HepG2 (cell line): ENCODE results near the gene NFE2. TPM values are rescaled to one million over a fixed set of nuclear protein-coding genes. Genes with fewer than 3 reads are reported as not detected.

Source experiments
- GATAD2A ChIP-seq: IDR thresholded peaks from 2 replicates; pipeline ENCODE4 v1.6.1; 2016
- HCFC1 ChIP-seq: fragments of 150-350 bp; IDR thresholded peaks from 2 replicates; pipeline ENCODE4 v1.6.1; 2014; ENCODE audit warnings: low read depth, low read length
- HNRNPLL ChIP-seq: fragments of 200-400 bp; formaldehyde crosslinking; IDR thresholded peaks from 2 replicates; pipeline ENCODE4 v1.6.1; 2017; ENCODE audit warnings: mild to moderate bottlenecking, low read depth, low read length; ENCODE audit not compliant: poor library complexity, severe bottlenecking
- KDM5A ChIP-seq: fragments of 200-600 bp; sonication (generic); IDR thresholded peaks from 2 replicates; pipeline ENCODE4 v1.7.0; 2018; ENCODE audit warnings: antibody characterized with exemption, mild to moderate bottlenecking, low read length, borderline replicate concordance
- MAF1 ChIP-seq: sonication (generic); formaldehyde crosslinking; IDR thresholded peaks from 2 replicates; pipeline ENCODE4 v1.5.0; 2020; ENCODE audit warnings: missing genetic modification reagents, borderline replicate concordance
- MLLT10 ChIP-seq: sonication (generic); formaldehyde crosslinking; IDR thresholded peaks from 2 replicates; pipeline ENCODE4 v1.4.0; 2020; ENCODE audit warnings: missing genetic modification reagents
- TCF7L2 ChIP-seq: IDR thresholded peaks from 2 replicates; pipeline ENCODE4 v1.6.1; 2011; ENCODE audit warnings: mild to moderate bottlenecking, low read depth, low read length, moderate library complexity
- TFDP2 ChIP-seq: sonication (generic); formaldehyde crosslinking; IDR thresholded peaks from 2 replicates; pipeline ENCODE4 v1.4.0; 2020; ENCODE audit warnings: missing genetic modification reagents
- TP53 ChIP-seq: sonication (generic); formaldehyde crosslinking; conservative IDR thresholded peaks from 2 replicates; pipeline ENCODE4 v1.4.0; 2020; ENCODE audit warnings: missing genetic modification reagents
- ZFP62 ChIP-seq: sonication (generic); formaldehyde crosslinking; IDR thresholded peaks from 2 replicates; pipeline ENCODE4 v1.4.0; 2020; ENCODE audit warnings: missing genetic modification reagents
- ZNF124 ChIP-seq: sonication (generic); formaldehyde crosslinking; IDR thresholded peaks from 2 replicates; pipeline ENCODE4 v1.4.0; 2020; ENCODE audit warnings: missing genetic modification reagents
- ZNF235 ChIP-seq: sonication (generic); formaldehyde crosslinking; IDR thresholded peaks from 2 replicates; pipeline ENCODE4 v1.8.1; 2023; ENCODE audit warnings: mild to moderate bottlenecking, missing genetic modification reagents, borderline replicate concordance
- ZNF530 ChIP-seq: sonication (generic); formaldehyde crosslinking; IDR thresholded peaks from 2 replicates; pipeline ENCODE4 v1.5.0; 2020; ENCODE audit warnings: low read depth, mild to moderate bottlenecking, missing genetic modification reagents
- ZNF678 ChIP-seq: sonication (generic); formaldehyde crosslinking; IDR thresholded peaks from 2 replicates; pipeline ENCODE4 v1.4.0; 2020; ENCODE audit warnings: mild to moderate bottlenecking, missing genetic modification reagents
- ZNF7 ChIP-seq: IDR thresholded peaks from 2 replicates; pipeline ENCODE4 v1.6.1; 2016; ENCODE audit warnings: missing biosample characterization, missing genetic modification reagents
- ZNF724P ChIP-seq: sonication (generic); formaldehyde crosslinking; IDR thresholded peaks from 2 replicates; pipeline ENCODE4 v1.8.0; 2022; ENCODE audit warnings: missing genetic modification reagents, borderline replicate concordance
- ZNF761 ChIP-seq: sonication (generic); formaldehyde crosslinking; conservative IDR thresholded peaks from 2 replicates; pipeline ENCODE4 v1.4.0; 2020; ENCODE audit warnings: mild to moderate bottlenecking, missing genetic modification reagents
- polyA plus RNA-seq, 8 experiments: library from polyadenylated mRNA; depleted of rRNA in 3 of 8; stranded (reverse) in 7 of 8; unstranded in 1 of 8; fragments of >200 nt; fragmentation: Illumina TruSeq in 4 of 8; extraction: Trizol in 4 of 8; gene quantifications; 2 replicates each; pipeline versions ENCODE4 v1.2.1 to v1.2.3, GENCODE V29; 2011 to 2016; ENCODE audit warnings: low read depth in 4 of 8, missing spikeins in 1 of 8, mixed read lengths in 1 of 8; ENCODE audit not compliant: insufficient read depth in 1 of 8
- total RNA-seq, 5 experiments: library from RNA; depleted of rRNA; stranded (reverse); fragments of >200 nt; fragmentation: Illumina TruSeq; extraction: Trizol; gene quantifications; 2 replicates each; pipeline ENCODE4 v1.2.3, GENCODE V29; 2016; ENCODE audit warnings: low read depth in 1 of 5
- TF ChIP-seq, protein P1 (sequence below): sonication (generic); formaldehyde crosslinking; IDR thresholded peaks from 2 replicates; pipeline ENCODE4 v1.8.1; 2023; ENCODE audit warnings: mild to moderate bottlenecking, missing genetic modification reagents
- TF ChIP-seq, protein P2 (sequence below): sonication (generic); formaldehyde crosslinking; IDR thresholded peaks from 2 replicates; pipeline ENCODE4 v1.5.0; 2020; ENCODE audit warnings: mild to moderate bottlenecking, missing genetic modification reagents
- TF ChIP-seq, protein P3 (sequence below): sonication (generic); formaldehyde crosslinking; conservative IDR thresholded peaks from 2 replicates; pipeline ENCODE4 v1.8.0; 2022; ENCODE audit warnings: missing genetic modification reagents
- TF ChIP-seq, protein P4 (sequence below): sonication (generic); formaldehyde crosslinking; IDR thresholded peaks from 2 replicates; pipeline ENCODE4 v1.4.0; 2020; ENCODE audit warnings: missing genetic modification reagents

The NFE2 gene
- total and polyA plus RNA-seq, 2 of the 13 experiments (the other 11 are each of a cell fraction or from before 2014, with no cell fraction given): 4.5 to 7.8 TPM

DNA sequence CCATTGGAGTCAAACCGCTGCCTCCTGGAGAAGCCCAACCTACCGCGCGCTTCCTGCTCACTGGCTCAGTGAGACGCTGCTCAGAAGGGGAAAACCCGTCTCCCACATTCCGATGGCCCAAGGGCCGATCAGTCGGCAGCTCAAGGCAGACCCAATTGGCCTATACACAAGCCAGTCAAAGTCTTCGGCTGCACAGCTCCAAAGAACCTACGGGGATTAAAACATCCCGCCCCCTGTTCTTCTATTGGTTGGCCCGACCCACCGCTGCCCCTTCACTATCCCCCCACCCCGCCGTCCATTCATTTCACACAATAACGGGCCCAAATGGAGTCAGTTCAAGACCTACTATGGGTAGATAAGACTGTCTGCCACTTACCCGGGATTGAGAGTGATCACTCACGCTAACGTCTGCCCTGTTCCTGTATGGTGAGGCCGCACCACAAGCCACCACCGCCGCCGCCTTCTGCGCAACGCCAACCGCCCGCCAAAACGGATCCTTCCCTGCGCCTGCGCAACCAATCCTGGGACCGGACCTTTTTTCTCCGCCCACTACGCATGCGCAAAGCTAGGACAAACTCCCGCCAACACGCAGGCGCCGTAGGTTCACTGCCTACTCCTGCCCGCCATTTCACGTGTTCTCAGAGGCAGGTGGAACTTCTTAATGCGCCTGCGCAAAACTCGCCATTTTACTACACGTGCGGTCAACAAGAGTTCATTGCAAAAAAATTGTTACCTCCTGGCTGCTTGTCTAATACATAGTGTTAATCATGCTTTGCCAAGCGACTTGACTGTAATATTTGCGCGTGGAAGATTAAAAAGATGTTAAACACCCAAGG lies 21.0 kb downstream of the NFE2 start, which contains the start of gene CBX5 (continued):
- TF ChIP-seq, protein P1, sequence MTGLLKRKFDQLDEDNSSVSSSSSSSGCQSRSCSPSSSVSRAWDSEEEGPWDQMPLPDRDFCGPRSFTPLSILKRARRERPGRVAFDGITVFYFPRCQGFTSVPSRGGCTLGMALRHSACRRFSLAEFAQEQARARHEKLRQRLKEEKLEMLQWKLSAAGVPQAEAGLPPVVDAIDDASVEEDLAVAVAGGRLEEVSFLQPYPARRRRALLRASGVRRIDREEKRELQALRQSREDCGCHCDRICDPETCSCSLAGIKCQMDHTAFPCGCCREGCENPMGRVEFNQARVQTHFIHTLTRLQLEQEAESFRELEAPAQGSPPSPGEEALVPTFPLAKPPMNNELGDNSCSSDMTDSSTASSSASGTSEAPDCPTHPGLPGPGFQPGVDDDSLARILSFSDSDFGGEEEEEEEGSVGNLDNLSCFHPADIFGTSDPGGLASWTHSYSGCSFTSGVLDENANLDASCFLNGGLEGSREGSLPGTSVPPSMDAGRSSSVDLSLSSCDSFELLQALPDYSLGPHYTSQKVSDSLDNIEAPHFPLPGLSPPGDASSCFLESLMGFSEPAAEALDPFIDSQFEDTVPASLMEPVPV (CRISPR knock-in tag): no peak; the same call in none of the 2 replicates
- TF ChIP-seq TCF7L2 (no peak), MAF1 (CRISPR knock-in tag) (no peak; the same call in 1 of the 2 replicates), ZNF530 (CRISPR knock-in tag) (no peak), TP53 (CRISPR knock-in tag) (no peak; the same call in 1 of the 2 replicates), KDM5A (peak; percentile 52; the same call in 1 of the 2 replicates), GATAD2A (peak; percentile 57; the same call in 1 of the 2 replicates), ZNF761 (CRISPR knock-in tag) (no peak), HNRNPLL (peak; percentile 97), ZNF235 (peak; percentile 76; the same call in 1 of the 2 replicates), ZNF724P (CRISPR knock-in tag) (no peak; the same call in 1 of the 2 replicates), ZNF124 (peak; percentile 54; the same call in 1 of the 2 replicates), HCFC1 (peak; percentile 18; the same call in 1 of the 2 replicates), ZNF678 (CRISPR knock-in tag) (0 out of 2 replicates have a peak, but pooled peaks have one; percentile 51), TFDP2 (CRISPR knock-in tag) (peak; percentile 95), ZNF7 (CRISPR knock-in tag) (no peak), MLLT10 (CRISPR knock-in tag) (no peak), ZFP62 (CRISPR knock-in tag) (no peak)
- TF ChIP-seq, protein P2, sequence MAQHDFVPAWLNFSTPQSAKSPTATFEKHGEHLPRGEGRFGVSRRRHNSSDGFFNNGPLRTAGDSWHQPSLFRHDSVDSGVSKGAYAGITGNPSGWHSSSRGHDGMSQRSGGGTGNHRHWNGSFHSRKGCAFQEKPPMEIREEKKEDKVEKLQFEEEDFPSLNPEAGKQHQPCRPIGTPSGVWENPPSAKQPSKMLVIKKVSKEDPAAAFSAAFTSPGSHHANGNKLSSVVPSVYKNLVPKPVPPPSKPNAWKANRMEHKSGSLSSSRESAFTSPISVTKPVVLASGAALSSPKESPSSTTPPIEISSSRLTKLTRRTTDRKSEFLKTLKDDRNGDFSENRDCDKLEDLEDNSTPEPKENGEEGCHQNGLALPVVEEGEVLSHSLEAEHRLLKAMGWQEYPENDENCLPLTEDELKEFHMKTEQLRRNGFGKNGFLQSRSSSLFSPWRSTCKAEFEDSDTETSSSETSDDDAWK (CRISPR knock-in tag): no peak
- TF ChIP-seq, protein P3, sequence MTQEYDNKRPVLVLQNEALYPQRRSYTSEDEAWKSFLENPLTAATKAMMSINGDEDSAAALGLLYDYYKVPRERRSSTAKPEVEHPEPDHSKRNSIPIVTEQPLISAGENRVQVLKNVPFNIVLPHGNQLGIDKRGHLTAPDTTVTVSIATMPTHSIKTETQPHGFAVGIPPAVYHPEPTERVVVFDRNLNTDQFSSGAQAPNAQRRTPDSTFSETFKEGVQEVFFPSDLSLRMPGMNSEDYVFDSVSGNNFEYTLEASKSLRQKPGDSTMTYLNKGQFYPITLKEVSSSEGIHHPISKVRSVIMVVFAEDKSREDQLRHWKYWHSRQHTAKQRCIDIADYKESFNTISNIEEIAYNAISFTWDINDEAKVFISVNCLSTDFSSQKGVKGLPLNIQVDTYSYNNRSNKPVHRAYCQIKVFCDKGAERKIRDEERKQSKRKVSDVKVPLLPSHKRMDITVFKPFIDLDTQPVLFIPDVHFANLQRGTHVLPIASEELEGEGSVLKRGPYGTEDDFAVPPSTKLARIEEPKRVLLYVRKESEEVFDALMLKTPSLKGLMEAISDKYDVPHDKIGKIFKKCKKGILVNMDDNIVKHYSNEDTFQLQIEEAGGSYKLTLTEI (CRISPR knock-in tag): no peak
- TF ChIP-seq, protein P4, sequence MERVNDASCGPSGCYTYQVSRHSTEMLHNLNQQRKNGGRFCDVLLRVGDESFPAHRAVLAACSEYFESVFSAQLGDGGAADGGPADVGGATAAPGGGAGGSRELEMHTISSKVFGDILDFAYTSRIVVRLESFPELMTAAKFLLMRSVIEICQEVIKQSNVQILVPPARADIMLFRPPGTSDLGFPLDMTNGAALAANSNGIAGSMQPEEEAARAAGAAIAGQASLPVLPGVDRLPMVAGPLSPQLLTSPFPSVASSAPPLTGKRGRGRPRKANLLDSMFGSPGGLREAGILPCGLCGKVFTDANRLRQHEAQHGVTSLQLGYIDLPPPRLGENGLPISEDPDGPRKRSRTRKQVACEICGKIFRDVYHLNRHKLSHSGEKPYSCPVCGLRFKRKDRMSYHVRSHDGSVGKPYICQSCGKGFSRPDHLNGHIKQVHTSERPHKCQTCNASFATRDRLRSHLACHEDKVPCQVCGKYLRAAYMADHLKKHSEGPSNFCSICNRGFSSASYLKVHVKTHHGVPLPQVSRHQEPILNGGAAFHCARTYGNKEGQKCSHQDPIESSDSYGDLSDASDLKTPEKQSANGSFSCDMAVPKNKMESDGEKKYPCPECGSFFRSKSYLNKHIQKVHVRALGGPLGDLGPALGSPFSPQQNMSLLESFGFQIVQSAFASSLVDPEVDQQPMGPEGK (CRISPR knock-in tag): peak; percentile 28; the same call in 1 of the 2 replicates
